ENCODE results near the gene CEACAM16. TPM values are rescaled to one million over a fixed set of nuclear protein-coding genes. Genes with fewer than 3 reads are reported as not detected.
"Not testable (repeated sequence)": the region's sequence is repeated elsewhere in the genome, so short reads cannot be mapped to it uniquely, and the experiment has no call there.

Gene CEACAM16
- total RNA-seq, 2 donors from 2014 or later = not detected

DNA sequence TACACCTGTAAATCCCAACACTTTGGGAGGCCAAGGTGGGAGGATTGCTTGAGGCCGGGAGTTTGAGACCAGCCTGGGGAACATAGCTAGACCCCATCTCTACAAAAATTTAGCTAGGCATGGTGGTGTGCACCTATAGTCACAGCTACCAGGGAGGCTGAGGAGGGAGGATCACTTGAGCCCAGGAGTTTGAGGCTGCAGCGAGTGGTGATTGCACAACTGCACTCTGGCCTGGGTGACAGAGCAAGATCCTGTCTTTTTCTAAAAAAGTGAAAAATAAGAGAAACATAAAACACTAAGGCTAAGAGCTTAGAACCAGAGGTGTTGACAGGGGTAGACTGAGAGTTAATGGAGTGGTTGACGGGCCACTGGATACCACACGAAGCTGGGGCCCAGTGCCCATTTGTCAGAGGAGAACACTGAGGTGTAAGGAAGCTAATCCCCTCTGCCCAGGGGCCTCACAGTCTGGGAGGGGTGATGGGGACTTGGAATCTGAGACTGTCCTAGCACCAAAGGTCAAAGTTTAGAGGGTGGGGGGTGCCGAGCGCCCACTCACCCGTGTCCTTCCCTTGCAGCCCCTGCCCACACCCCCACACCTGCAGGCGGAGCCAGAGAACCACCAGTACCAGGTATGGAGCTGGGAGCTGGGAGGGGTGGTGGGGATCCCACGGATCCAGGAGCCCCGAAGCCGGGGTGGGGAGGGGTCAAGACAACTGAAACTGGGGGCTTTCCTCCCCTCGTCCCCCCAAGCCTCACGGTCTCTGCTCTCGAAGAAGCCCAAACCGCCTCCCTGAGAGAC is 16.8 kb upstream of the CEACAM16 start:
- Mint-ChIP-seq H3K27me3 (ENCODE audit: insufficient read depth) (no peaks in the 10 kb centered on the region), H3K4me3 (no peak overlapping the region), H3K36me3 (ENCODE audit: low read depth) (no peaks in the 10 kb centered on the region), H3K4me1 (peaks cover 2% of the 10 kb centered on the region), H3K27ac (no peak overlapping the region), H3K9me3 (no peaks in the 10 kb centered on the region)
- TF ChIP-seq CTCF (conservative IDR thresholded peaks at IDR 0.05) = no peak
- H3K27me3 ChIP-seq (ENCODE audit: control insufficient read depth, insufficient read depth, low read length, poor library complexity, severe bottlenecking) = no peaks in the 10 kb centered on the region
- no peaks in the 10 kb centered on the region for H3K9me3 ChIP-seq (ENCODE audit: control insufficient read depth, low read length)
- H3K9ac ChIP-seq (ENCODE audit: extremely low read depth, low read length, poor library complexity, severe bottlenecking) = no peak overlapping the region
- no peaks in the 10 kb centered on the region for H3K4me1 ChIP-seq (ENCODE audit: control insufficient read depth, insufficient read depth, low read length)
- WGBS, 2 experiments (ENCODE audit: insufficient coverage in 1 of 2, insufficient read length in 1 of 2) = 88 to 100% methylated on average over 1 to 12 of the region's 15 CpGs
- no peak overlapping the region for H3K4me3 ChIP-seq (ENCODE audit: low read length)
- DNase-seq = no peak
- no peak overlapping the region for H3K27ac ChIP-seq (ENCODE audit: low read depth, low read length)
- H3K36me3 ChIP-seq (ENCODE audit: control insufficient read depth, insufficient read depth, low read length) = no peaks in the 10 kb centered on the region

DNA sequence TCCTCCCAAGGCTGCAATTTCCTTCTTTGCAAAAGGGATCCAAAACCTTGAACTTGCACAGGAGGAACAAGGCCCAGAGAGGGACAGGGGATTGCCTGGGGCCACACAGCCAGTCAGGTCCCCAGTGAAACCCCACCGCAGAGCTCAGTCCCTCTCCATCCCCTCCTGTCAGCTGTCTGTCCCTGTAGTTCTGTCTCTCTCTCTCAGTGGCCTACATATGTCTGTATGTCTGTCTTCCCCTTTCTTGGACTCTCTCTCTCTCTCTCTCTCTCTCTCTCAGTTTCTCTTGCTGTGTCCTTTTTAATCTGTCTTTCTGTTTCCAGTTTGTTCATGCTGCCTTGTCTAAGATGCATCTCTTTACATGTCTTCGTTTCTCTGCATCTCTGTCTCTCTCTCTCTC is 16.1 kb upstream of the CEACAM16 start:
- Histone ChIP-seq H3K36me3 (ENCODE audit: control insufficient read depth, insufficient read depth, low read length) (no peaks in the 10 kb centered on the region), H3K4me1 (ENCODE audit: control insufficient read depth, insufficient read depth, low read length) (no peaks in the 10 kb centered on the region), H3K4me3 (ENCODE audit: low read length) (no peak overlapping the region), H3K9me3 (ENCODE audit: control insufficient read depth, low read length) (no peaks in the 10 kb centered on the region), H3K27me3 (ENCODE audit: control insufficient read depth, insufficient read depth, low read length, poor library complexity, severe bottlenecking) (no peaks in the 10 kb centered on the region), H3K9ac (ENCODE audit: extremely low read depth, low read length, poor library complexity, severe bottlenecking) (no peak overlapping the region), H3K27ac (ENCODE audit: low read depth, low read length) (no peak overlapping the region)
- TF ChIP-seq CTCF (conservative IDR thresholded peaks at IDR 0.05) = no peak
- H3K27me3 Mint-ChIP-seq (ENCODE audit: insufficient read depth) = peaks cover 2% of the 10 kb centered on the region
- no peak for DNase-seq
- H3K9me3 Mint-ChIP-seq = no peaks in the 10 kb centered on the region
- no peak overlapping the region for H3K4me3 Mint-ChIP-seq
- no peak overlapping the region for H3K27ac Mint-ChIP-seq
- no peaks in the 10 kb centered on the region for H3K36me3 Mint-ChIP-seq (ENCODE audit: low read depth)
- 95 to 97% methylated on average over 2 of the region's 2 CpGs for WGBS, 2 experiments (ENCODE audit: insufficient coverage in 1 of 2, insufficient read length in 1 of 2)
- H3K4me1 Mint-ChIP-seq = no peaks in the 10 kb centered on the region

DNA sequence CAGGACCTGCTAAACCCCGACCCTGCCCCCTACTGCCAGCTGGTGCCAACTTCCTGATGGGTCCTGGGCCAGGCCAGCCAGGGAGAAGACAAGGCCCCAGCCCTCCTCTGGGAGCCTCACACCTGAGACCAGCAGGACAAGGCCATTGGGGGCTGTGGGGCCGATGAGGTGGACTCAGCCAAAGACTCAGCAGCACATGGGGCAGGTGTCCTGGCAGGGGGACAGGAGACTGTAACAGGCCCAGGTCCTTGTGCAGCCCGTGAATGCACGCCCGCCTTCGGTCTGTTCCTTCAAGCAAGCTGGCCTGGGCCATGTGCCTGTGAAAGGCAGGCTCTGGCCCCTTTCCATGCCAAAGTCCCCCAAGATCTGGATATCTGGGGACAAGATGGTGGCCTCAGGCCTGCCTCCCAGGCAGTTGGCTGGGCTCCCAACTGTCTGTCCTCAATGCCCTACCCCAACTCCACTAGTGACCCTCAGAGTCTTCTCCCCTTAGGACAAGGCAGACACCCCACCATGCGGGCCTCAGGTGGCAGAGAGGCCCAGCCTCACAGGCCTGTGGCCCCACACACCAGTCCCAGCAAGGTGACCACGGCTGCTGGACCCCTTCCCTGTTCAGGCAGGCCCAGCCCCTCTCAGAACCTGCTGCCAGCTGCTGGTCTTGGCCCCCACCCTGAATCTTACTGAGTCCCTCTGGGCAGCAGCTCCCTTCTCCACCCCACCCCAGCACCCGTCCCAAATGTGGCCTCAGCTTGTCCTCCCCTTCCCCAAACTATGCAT is 15.3 kb upstream of the CEACAM16 start:
- Mint-ChIP-seq H3K27ac (no peak overlapping the region), H3K36me3 (ENCODE audit: low read depth) (no peaks in the 10 kb centered on the region)

GRCh38 chr19:44684396-44684795 is 14.6 kb upstream of the CEACAM16 start:
- not testable (repeated sequence) for H3K4me3 Mint-ChIP-seq; H3K27me3 ChIP-seq (ENCODE audit: control insufficient read depth, insufficient read depth, low read length, poor library complexity, severe bottlenecking); H3K4me1 ChIP-seq (ENCODE audit: control insufficient read depth, insufficient read depth, low read length); H3K27ac ChIP-seq (ENCODE audit: low read depth, low read length); DNase-seq; H3K36me3 ChIP-seq (ENCODE audit: control insufficient read depth, insufficient read depth, low read length); H3K9me3 ChIP-seq (ENCODE audit: control insufficient read depth, low read length); H3K27ac Mint-ChIP-seq; H3K36me3 Mint-ChIP-seq (ENCODE audit: low read depth); H3K4me3 ChIP-seq (ENCODE audit: low read length); H3K9ac ChIP-seq (ENCODE audit: extremely low read depth, low read length, poor library complexity, severe bottlenecking); H3K4me1 Mint-ChIP-seq; H3K9me3 Mint-ChIP-seq; H3K27me3 Mint-ChIP-seq (ENCODE audit: insufficient read depth)
- WGBS, 2 experiments (ENCODE audit: insufficient coverage in 1 of 2, insufficient read length in 1 of 2) = 92% methylated on average over 2 to 3 of the region's 3 CpGs

More for the DNA sequence above, 15.3 kb upstream of the CEACAM16 start:
- Mint-ChIP-seq H3K9me3 (no peaks in the 10 kb centered on the region), H3K27me3 (ENCODE audit: insufficient read depth) (peaks cover 2% of the 10 kb centered on the region), H3K4me3 (no peak overlapping the region), H3K4me1 (no peaks in the 10 kb centered on the region)
- no peaks in the 10 kb centered on the region for H3K36me3 ChIP-seq (ENCODE audit: control insufficient read depth, insufficient read depth, low read length)
- TF ChIP-seq CTCF (conservative IDR thresholded peaks at IDR 0.05) = no peak
- H3K4me1 ChIP-seq (ENCODE audit: control insufficient read depth, insufficient read depth, low read length) = no peaks in the 10 kb centered on the region
- DNase-seq = no peak
- no peak overlapping the region for H3K27ac ChIP-seq (ENCODE audit: low read depth, low read length)
- no peaks in the 10 kb centered on the region for H3K27me3 ChIP-seq (ENCODE audit: control insufficient read depth, insufficient read depth, low read length, poor library complexity, severe bottlenecking)
- no peaks in the 10 kb centered on the region for H3K9me3 ChIP-seq (ENCODE audit: control insufficient read depth, low read length)
- H3K9ac ChIP-seq (ENCODE audit: extremely low read depth, low read length, poor library complexity, severe bottlenecking) = no peak overlapping the region
- H3K4me3 ChIP-seq (ENCODE audit: low read length) = no peak overlapping the region
- 81 to 100% methylated on average over 4 to 9 of the region's 9 CpGs for WGBS, 2 experiments (ENCODE audit: insufficient coverage in 1 of 2, insufficient read length in 1 of 2)

All from endodermal cell (in vitro differentiated cells).